Gastroesophageal sphincter (tissue), 3 donors: Measurements from ENCODE around the gene TEPSIN.

Experiments used
- EP300 ChIP-seq: sonication (generic); formaldehyde crosslinking; IDR thresholded peaks from one replicate; pipeline ENCODE4 v1.6.1; 2017; ENCODE audit warnings: antibody characterized with exemption, mild to moderate bottlenecking
- POLR2A ChIP-seq, 2 donors: fragments of 450-650 bp; IDR thresholded peaks; one replicate each; pipeline ENCODE4 v1.6.1; 2017; ENCODE audit warnings: antibody characterized with exemption in 2 of 2, mild to moderate bottlenecking in 2 of 2, moderate library complexity in 1 of 2
- POLR2AphosphoS5 ChIP-seq: sonication (generic); formaldehyde crosslinking; IDR thresholded peaks from one replicate; pipeline ENCODE4 v1.6.1; 2017; ENCODE audit warnings: antibody characterized with exemption
- TF ChIP-seq, protein P1 (sequence below), 4 experiments: fragments of 200-600 bp in 2 of 4; fragments of 450-650 bp in 2 of 4; sonication (generic) in 1 of 4; IDR thresholded peaks; one replicate each; pipeline ENCODE4 v1.5.1; 2017 to 2019; ENCODE audit warnings: antibody characterized with exemption in 4 of 4, mild to moderate bottlenecking in 2 of 4, moderate library complexity in 2 of 4

DNA sequence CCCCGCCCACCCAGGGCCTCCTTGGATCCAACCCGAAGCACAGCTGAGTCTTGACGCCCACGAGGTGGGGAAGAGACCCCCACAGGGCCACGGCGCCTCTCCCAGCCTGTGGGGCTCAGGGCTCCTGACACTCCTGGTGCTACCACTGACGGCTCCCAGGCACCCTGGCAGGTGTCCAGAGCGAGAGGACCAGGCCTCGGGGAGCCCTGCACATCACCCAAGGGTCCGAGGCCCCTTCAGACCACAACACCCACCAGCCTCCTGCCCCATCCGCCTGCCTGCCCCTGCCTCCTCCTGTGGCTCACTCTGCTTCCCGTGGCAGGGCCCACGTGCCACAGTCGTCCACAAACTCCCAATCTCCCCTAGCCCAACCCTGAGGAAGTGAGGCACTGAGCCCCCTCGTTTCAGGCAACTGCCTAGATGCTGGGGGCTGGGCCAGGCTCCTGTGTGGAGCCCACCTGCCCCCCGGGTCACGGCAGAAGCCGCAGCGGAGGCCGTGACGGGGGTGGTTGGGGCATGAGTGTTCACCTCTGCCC lies 44.6 kb downstream of the TEPSIN start:
- TF ChIP-seq, protein P1, sequence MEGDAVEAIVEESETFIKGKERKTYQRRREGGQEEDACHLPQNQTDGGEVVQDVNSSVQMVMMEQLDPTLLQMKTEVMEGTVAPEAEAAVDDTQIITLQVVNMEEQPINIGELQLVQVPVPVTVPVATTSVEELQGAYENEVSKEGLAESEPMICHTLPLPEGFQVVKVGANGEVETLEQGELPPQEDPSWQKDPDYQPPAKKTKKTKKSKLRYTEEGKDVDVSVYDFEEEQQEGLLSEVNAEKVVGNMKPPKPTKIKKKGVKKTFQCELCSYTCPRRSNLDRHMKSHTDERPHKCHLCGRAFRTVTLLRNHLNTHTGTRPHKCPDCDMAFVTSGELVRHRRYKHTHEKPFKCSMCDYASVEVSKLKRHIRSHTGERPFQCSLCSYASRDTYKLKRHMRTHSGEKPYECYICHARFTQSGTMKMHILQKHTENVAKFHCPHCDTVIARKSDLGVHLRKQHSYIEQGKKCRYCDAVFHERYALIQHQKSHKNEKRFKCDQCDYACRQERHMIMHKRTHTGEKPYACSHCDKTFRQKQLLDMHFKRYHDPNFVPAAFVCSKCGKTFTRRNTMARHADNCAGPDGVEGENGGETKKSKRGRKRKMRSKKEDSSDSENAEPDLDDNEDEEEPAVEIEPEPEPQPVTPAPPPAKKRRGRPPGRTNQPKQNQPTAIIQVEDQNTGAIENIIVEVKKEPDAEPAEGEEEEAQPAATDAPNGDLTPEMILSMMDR (IDR thresholded peaks at IDR 0.05), result no peak
- TF ChIP-seq POLR2A (IDR thresholded peaks at IDR 0.05) (no peak), POLR2AphosphoS5 (no peak), EP300 (no peak)
